Caki2 (cell line): ENCODE measurements around the gene RAB42. TPM values are rescaled to one million over a fixed set of nuclear protein-coding genes. Genes with fewer than 3 reads are reported as not detected.
"Not testable (repeated sequence)": the region's sequence is repeated elsewhere in the genome, so short reads cannot be mapped to it uniquely, and the experiment has no call there.

Experiments
- DNase-seq: peaks from one replicate; pipeline ENCODE4 v3.0.0-alpha.2; 2015; ENCODE audit warnings: low read depth
- in situ Hi-C: cut with HindIII; loops from 2 replicates; pipeline ENCODE4 v1.10.0; 2016; ENCODE audit warnings: low sequenced_read_pairs, low pct_unique_long_range_greater_than_20kb, mixed read lengths
- total RNA-seq: library from RNA; depleted of rRNA; stranded (reverse); fragments of >200 nt; shearing (Covaris generic); gene quantifications from 2 replicates; pipeline ENCODE4 v1.2.3, GENCODE V29; 2014; ENCODE audit warnings: low replicate concordance; rRNA removed

The RAB42 gene, protein sequence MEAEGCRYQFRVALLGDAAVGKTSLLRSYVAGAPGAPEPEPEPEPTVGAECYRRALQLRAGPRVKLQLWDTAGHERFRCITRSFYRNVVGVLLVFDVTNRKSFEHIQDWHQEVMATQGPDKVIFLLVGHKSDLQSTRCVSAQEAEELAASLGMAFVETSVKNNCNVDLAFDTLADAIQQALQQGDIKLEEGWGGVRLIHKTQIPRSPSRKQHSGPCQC
- total RNA-seq: not detected in 2 replicates

DNA sequence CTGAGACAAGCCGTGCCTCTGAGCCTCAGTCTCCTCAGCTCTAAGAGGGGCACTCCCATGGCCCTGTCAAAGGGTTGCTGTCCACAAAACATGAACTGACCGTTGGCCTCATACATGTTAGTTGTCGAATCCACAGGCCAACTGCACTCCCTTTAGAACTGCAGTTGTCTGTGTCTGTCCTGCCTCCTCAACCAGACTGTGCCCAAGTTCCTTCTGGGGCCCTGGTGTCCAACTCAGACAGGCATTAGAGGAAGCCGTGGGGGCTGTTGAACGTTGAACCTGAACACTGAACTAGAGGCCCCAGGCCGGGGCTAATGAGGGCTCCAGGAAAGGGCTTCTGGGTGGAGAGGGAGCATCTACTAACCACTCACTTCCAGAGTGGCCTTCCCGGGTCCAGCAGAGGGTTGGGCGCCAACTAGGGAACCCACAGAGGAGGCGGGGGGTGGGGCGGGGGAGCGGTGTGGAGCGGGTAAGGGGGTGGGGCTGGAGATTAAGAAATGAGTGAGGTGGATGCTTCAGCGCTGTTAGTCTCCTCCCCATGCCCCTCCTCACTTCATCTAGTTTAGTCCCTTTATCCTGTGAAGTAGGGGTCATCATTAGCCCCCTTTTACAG lies at the start of gene RAB42:
TSS of gene RAB42 (plus strand) at position 558 of the 613 bp plus-strand sequence. CDS start 247 bp downstream, outside the sequence.
- in situ Hi-C loops: no loop called here
- DNase-seq: no peak

DNA sequence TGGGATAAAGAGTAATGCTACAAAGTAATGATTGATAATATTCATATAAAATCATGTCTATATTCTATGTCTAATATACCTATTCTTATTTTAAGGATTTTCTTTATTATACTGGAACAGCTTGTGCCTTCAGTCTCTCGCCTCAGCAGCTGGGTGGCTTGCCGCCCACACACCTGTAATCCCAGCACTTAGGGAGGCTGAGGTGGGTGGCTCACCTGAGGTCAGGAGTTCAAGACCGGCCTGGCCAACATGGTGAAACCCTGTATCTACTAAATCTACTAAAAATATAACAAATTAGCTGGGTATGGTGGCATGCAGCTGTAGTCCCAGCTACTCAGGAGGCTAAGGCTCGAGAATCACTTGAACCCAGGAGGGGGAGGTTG lies 46.8 kb upstream of the RAB42 start:
- in situ Hi-C loops: no loop called here
- no peak for DNase-seq

DNA sequence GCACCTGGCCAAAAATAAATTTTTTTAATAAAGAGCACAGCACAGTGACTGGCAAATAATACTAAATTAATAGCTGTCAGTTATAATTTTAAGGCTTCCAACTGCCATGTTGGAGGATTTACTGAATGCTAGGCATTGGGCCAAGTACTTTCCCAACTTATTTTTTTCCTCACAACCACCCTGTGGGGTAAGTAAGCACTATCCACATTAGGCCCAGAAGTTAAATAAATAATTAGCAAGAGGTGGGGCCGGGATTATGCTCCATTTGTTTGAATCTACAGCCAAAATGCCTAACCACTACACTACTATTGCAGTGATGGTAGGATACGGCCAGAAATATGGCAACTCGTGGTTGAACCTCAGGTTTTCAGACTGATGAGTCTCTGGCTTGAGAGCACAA lies 43.7 kb upstream of the RAB42 start:
- in situ Hi-C loops: no loop called here
- DNase-seq: no peak

DNA sequence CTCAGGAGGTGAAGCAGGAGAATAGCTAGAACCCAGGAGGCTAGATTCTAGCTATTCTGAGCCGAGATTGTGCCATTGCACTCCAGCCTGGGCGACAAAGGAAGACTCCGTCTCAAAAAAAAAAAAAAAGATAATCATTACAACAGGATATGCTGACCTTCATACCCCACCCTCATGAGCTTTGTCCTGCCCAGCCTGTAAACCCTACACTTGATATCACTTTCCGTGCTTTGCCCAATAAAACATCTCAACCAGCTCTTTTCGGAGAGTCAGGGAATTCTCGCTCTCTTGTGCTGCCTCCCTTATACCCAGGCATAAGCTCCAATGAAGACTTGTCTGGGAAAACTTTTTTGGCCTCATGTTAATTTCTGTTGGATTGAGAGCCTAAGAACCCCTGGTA lies 40.7 kb upstream of the RAB42 start:
- DNase-seq: no peak
- in situ Hi-C loops: no loop called here

DNA sequence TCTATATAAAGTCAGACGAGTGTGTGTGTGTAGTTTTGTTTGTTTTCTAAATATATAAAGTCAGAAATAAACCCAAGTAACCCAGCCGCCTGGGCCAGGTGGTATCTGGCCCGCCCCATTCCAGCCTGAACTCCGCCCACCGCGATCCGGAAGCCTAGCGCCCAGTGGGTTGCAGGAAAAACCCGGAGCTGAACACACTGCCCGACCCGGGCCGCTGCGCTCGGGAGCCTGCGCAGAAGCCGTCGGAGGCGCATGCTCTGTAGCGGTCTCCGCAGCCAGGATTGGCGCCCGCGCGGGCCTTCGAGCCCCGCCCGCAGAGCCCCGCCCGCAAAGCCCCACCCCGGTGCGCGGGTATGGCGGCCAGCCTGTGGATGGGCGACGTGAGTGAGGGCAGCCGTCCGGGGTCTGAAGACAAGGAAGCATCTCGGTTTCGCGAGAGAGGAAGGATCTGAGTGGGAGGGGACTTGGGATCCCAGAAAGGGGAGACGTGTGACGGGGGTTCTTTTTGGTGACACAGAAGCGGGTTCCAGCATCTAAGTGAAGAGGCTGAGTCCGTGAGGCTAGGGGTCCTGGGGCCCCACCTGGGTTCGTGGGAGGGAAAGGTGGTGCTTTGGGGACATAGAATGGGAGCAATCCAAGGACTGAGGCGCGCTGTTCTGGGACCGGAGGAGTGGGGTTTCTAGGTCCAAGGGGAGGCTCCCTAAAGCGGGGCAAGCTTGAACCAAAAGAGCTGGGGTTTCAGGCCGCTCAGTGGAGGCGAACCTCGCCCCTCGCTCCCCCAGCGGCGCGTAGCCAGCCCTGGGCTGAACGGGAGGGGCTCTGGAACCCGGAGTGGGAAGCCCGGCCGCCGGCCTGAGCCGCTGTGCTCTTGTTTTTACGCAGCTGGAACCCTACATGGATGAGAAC lies 39.1 kb upstream of the RAB42 start, which contains the start of gene TRNAU1AP:
TSS of gene TRNAU1AP (plus strand) at position 328 of the 906 bp plus-strand sequence. CDS start at position 354, 26 bp downstream.
- in situ Hi-C loops: no loop called here
- DNase-seq: peak; percentile 90

DNA sequence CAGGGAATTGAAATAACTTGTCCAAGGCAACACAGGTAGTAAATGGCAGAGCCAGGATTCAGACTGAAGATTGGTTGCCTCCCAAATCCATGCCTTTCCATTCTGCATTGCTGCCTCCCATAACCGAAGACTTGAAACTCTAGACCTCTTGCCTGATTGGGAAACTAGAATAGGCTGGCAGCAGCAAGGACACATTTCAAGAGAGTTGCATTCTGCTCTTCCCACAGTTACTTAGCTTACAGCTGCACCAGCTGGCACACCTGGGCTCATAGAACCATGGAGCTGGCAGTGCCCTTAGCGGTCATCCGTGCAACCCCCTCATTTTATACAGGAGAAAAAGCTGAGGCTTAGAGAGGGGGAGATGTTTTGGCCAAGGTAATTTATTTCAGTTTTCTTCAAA lies 31.2 kb upstream of the RAB42 start:
- in situ Hi-C loops: no loop called here

DNA sequence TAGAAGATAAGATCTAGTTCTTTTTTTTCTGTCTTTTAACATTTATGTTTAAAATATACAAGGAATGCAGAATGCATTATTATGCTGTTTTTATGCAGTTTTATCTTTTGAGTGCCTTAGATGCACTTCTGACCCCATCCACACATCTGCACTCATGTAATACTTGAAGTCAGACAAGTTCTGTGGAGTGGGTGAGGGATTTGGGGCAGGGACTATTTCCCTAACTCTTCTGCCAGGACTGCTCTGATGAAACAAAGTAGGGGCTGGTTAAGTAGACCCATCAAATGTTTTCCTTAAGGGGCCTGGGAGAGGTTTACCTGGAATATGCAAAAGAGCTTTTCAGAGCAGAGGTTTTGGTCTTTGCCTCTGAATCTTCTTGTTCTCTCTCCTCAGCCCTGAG lies 27.8 kb upstream of the RAB42 start:
- in situ Hi-C loops: no loop called here
- DNase-seq: no peak

More for the DNA sequence above, 31.2 kb upstream of the RAB42 start:
- DNase-seq: no peak

DNA sequence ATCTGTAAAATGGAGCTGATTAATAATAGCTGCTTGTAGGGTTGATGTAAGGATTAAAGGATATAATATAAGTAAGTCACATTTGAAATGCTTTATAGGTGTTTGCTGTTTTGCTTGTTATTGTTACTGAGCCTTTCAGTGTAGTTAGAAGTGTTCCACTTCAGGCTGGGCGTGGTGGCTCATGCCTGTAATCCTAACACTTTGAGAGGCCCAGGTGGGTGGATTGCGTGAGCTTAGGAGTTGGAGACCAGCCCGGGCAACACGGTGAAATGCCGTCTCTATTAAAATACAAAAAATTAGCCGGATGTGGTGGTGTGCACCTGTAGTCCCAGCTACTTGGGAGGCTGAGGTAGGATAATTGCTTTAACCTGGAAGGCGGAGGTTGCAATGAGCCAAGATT lies 27.0 kb upstream of the RAB42 start:
- in situ Hi-C loops: no loop called here
- DNase-seq: no peak

DNA sequence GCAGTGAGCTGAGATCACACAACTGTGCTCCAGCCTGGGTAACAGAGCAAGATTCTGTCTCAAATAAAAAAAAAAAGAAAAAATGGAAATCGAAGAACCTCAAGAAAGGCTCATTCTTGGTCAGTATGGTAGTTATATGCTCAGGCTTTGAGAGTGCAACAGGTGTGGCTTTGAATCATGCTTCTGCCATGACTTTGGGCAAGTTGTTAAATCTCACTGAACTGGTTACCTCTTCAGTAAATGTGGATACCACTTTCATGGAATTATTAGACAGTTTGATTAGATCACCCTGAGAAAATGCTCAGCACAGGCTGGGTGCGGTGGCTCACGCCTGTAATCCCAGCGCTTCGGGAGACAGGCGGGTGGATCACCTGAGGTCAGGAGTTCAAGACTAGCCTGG lies 26.3 kb upstream of the RAB42 start:
- no peak for DNase-seq
- in situ Hi-C loops: no loop called here

DNA sequence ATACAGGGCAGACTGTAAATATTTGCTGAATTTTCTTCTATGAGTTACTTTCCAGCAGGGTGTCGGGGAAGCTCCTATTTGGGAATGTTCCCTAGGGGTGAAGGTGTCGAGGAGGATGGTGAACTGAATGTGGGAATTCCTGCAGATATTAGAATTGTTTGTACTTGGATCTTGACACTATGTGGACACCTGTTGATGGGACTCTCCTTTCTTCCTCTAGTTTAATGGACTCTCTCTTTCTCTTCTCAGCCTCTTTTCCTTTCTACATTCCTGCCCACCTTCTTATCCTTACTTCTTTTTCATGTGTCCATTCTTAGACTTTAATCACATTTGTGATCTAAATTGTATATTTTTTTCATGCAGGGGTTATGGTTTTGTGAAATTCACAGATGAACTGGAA lies 25.1 kb upstream of the RAB42 start:
- no peak for DNase-seq
- in situ Hi-C loops: no loop called here

DNA sequence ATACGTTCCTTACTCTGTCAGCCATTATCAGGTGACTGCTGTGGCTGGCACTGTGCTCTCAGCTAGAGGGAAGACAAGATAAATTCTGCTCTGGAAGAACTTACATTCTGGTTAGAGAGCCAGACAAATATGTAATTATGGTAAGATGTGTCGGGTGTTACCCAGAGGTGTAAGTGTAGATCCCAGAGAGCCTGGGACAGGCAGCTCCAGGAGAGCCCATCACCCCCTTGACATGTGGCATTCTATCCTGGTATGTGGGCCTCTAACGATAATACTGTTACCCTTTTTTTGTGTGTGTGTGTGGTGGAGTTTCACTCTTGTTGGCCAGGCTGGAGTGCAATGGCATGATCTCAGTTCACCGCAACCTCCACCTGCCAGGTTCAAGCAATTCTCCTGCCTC lies 20.2 kb upstream of the RAB42 start:
- in situ Hi-C loops: no loop called here
- DNase-seq: no peak

DNA sequence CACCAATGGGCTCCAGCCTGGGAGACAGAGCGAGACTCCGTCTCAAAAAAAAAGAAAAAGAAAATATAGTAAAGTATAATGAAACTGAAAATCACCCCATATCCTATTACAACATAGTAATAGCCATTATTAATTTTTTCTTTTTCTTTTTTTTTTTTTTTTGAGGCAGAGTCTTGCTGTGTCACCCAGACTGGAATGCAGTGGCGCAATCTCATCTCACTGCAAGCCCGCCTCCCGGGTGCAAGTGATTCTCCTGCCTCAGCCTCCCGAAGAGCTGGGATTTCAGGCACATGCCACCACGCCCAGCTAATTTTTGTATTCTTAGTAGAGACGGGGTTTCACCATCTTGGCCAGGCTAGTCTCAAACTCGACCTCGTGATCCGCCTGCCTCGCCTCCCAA lies 19.2 kb upstream of the RAB42 start:
- in situ Hi-C loops, DNase-seq: not testable (repeated sequence)

DNA sequence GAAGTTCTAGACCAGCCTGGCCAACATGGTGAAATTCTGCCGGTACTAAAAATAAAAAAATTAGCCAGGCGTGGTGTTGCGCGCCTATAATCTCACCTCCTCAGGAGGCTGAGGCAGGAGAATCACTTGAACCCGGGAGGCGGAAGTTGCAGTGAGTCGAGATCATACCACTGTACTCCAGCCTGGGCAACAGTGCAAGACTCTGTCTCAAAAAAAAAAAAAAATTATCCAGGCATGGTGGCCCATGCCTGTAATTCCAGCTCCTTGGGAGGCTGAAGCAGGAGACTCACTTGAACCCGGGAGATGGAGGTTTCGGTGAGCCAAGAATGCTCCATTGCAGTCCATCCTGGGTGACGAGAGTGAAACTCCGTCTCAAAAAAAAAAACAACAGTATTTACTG lies 18.5 kb upstream of the RAB42 start:
- in situ Hi-C loops: no loop called here
- DNase-seq: no peak

DNA sequence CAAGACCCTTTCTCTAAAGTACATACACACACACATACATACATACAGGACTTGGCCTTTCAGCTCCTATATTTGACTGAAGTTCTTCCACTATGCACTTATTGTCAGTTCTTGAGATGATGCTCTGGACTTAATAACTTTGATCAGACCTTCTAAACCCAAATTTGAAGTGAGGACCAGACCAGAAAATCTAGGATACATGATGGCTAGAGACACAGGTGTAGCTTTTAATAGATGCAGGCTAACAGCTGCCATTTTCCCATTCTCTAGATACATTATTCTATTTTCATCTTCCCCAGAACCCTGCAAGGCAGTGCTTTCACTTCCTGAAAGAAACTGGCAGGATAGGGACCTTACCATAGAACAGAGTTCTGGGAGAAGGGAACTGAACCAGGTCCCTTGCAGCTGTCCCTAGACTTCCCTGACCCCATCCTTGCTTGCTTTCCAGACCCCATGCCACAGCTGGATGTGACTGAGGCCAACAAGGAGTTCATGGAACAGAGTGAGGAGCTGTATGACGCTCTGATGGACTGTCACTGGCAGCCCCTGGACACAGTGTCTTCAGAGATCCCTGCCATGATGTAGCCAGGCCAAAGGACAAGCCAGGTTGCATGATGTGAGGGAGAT lies 14.9 kb upstream of the RAB42 start:
- in situ Hi-C loops: no loop called here
- no peak for DNase-seq

DNA sequence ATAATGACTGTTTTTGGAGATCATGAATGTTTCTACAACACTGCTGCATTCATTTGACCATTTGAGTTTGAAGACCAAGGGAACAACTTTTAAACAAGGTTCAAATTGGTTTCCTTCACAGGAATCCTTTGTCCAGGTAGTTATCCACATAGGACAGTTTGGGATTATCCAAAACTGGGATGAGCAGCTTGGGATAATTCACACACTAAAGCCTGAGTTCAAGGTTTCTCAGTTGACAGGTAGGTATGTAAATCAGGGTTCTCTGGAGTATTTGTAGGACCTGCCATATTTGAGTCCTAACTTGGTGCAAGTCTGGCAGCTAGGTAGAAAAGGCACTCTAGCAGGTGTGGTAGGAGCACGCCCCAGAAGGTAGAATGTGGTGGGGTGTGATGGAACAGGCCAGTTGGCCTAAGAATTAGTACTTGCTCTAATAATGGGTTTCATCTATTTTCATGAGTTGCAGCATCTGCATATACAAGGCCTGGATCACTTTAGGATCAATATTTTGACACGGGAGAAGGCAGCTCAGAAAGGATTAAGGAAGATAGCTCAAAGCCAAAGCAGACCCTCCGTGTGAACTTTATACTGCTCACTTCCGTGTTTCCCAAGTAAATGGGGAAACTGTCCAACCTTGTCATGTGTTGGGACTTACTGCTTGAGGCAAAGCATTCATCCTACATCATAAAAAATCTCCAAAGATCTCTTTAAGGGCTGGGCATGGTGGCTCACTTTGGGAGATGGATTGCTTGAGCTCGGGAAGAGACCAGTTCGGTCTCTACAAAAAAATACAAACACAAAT lies 14.1 kb upstream of the RAB42 start:
- in situ Hi-C loops: no loop called here
- DNase-seq: no peak

DNA sequence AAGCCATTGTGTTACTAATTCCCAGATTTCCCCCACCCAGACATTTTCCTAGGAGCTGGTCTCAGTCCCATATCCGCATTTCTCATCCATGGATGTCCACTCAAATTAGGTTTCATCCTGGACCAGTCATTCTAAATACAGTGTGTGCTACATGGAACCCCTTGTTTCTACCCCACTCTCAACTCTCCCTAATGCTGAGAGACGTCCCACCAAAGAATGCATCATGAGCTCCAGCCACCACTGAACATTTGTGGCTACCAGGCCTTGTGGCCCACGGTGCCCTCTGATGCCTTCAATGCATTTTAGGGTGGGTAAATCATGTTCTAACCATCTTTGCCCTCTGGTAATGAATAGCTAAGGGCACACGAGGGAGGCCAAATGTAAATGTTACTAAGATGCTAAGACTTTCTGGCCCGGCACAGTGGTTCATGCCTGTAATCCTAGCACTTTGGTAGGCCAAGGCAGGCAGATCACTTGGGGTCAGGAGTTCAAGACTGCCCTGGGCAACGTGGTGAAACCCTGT lies 13.3 kb upstream of the RAB42 start:
- in situ Hi-C loops: no loop called here
- no peak for DNase-seq

DNA sequence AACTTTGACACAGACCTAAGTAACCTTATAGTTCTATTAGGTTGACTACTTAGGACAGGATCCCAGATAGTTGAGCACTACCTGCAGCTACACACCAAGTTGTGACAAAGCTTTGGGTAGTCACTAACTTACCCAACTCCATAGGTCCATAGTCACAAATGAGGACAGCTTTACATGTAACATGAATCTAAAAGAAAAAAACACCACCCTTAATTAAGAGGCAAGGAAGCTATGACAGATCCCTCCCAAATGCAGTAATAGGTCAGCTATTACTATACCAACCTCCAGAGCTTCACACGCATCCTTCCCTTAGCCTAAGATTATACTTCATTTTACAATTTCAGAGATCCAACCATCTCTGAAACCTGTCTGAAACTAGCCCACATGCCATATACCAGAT lies 12.7 kb upstream of the RAB42 start:
- in situ Hi-C loops: no loop called here
- DNase-seq: no peak
